ENCODE measurements around the gene GJD4.

- TF ChIP-seq POLR2A (IDR thresholded peaks at IDR 0.05; ENCODE audit: extremely low read depth, insufficient read length) (no peak), CTCF (IDR thresholded peaks at IDR 0.05; ENCODE audit: low read depth, low read length) (no peak)
Measured at GRCh38 chr10:35650894-35651293, 45.8 kb downstream of the GJD4 start.
